Activated naive CD4-positive, alpha-beta T cell treated with anti-CD3 and anti-CD28 coated beads, Interleukin-2, amount 50 U/mL, for 72 hours (primary cell): ENCODE measurements around the gene CDC6. TPM values are rescaled to one million over a fixed set of nuclear protein-coding genes. Genes with fewer than 3 reads are reported as not detected.
A peak's percentile ranks its signal among the peaks of the same experiment; 100 is the strongest.

ENCODE experiments used
- ATAC-seq, 2 donors: fragments of 150-1000 bp; cut with Tn5 transposase; 2 replicates each; pipeline ENCODE4 v1.10.0; 2021; ENCODE audit warnings: mild to moderate bottlenecking in 2 of 2, moderate library complexity in 2 of 2
- DNase-seq, 2 donors: peaks; one replicate each; pipeline ENCODE4 v3.0.0; 2021 to 2022; ENCODE audit warnings: low spot score in 2 of 2
- H3K27ac Mint-ChIP-seq, 2 donors: one replicate each; pipeline ENCODE4 v1.8.0; 2022; ENCODE audit warnings: mild to moderate bottlenecking in 2 of 2, mixed read lengths in 2 of 2
- H3K36me3 Mint-ChIP-seq, 2 donors: one replicate each; pipeline ENCODE4 v1.8.0; 2022; ENCODE audit warnings: mixed read lengths in 2 of 2
- H3K9me3 Mint-ChIP-seq, 2 donors: one replicate each; pipeline ENCODE4 v1.8.0; 2022; ENCODE audit warnings: mixed read lengths in 2 of 2
- total RNA-seq, 2 donors: library from RNA; stranded (reverse); gene quantifications; one replicate each; pipeline ENCODE4 v1.2.3, GENCODE V29; 2022

The CDC6 gene
- total RNA-seq, 2 donors from 2014 or later: 81.8 to 86.7 TPM

GRCh38 chr17:40315206-40315605, 27.5 kb downstream of the CDC6 start:
- Mint-ChIP-seq H3K9me3 (no peaks in the 10 kb centered on the region), H3K27ac (peak overlapping the region in 1 of 2 donors; percentile 15)

GRCh38 chr17:40315678-40316570, 28.2 kb downstream of the CDC6 start:
- DNase-seq (no peak), ATAC-seq (no peak)
- no peak overlapping the region for H3K27ac Mint-ChIP-seq

More at GRCh38 chr17:40315206-40315605, 27.5 kb downstream of the CDC6 start:
- peaks cover 0 to 9% of the 10 kb centered on the region in 2 donors for H3K36me3 Mint-ChIP-seq
- DNase-seq (no peak), ATAC-seq (no peak)

GRCh38 chr17:40316571-40317344, 29.1 kb downstream of the CDC6 start:
- Mint-ChIP-seq H3K36me3 (peaks cover 0 to 9% of the 10 kb centered on the region in 2 donors), H3K9me3 (no peaks in the 10 kb centered on the region), H3K27ac (no peak overlapping the region)
- DNase-seq: no peak
- no peak for ATAC-seq

More at GRCh38 chr17:40315678-40316570, 28.2 kb downstream of the CDC6 start:
- Mint-ChIP-seq H3K9me3 (no peaks in the 10 kb centered on the region), H3K36me3 (peaks cover 0 to 9% of the 10 kb centered on the region in 2 donors)

GRCh38 chr17:40317345-40317873, 29.7 kb downstream of the CDC6 start:
- Mint-ChIP-seq H3K9me3 (no peaks in the 10 kb centered on the region), H3K27ac (peak overlapping the region; percentile 92 to 99), H3K36me3 (peaks cover 0 to 9% of the 10 kb centered on the region in 2 donors)
- DNase-seq (peak in 1 of 2 donors; percentile 56), ATAC-seq (no peak)

GRCh38 chr17:40317880-40318829, 30.5 kb downstream of the CDC6 start:
- ATAC-seq: peak; percentile 60 to 75
- H3K36me3 Mint-ChIP-seq: peaks cover 0 to 9% of the 10 kb centered on the region in 2 donors

GRCh38 chr17:40318830-40319391, 31.2 kb downstream of the CDC6 start:
- peak overlapping the region; percentile 83 to 99 for H3K27ac Mint-ChIP-seq
- no peaks in the 10 kb centered on the region for H3K9me3 Mint-ChIP-seq
- peaks cover 0 to 9% of the 10 kb centered on the region in 2 donors for H3K36me3 Mint-ChIP-seq
- DNase-seq (no peak), ATAC-seq (no peak)

More at GRCh38 chr17:40317880-40318829, 30.5 kb downstream of the CDC6 start:
- DNase-seq: peak; percentile 88 to 94
- peak overlapping the region; percentile 95 to 99 for H3K27ac Mint-ChIP-seq
- H3K9me3 Mint-ChIP-seq: no peaks in the 10 kb centered on the region

- DNase-seq: peak in 1 of 2 donors; percentile 84
- Mint-ChIP-seq H3K9me3 (no peaks in the 10 kb centered on the region), H3K27ac (peak overlapping the region; percentile 87 to 99), H3K36me3 (peaks cover 0 to 9% of the 10 kb centered on the region in 2 donors)
- ATAC-seq: no peak
Measured at GRCh38 chr17:40319651-40320540, 32.2 kb downstream of the CDC6 start.

- no peak for DNase-seq
Measured at GRCh38 chr17:40320756-40321523, 33.3 kb downstream of the CDC6 start.

GRCh38 chr17:40321524-40321929, 33.8 kb downstream of the CDC6 start:
- Mint-ChIP-seq H3K27ac (peak overlapping the region; percentile 99 to 100), H3K36me3 (peaks cover 0 to 9% of the 10 kb centered on the region in 2 donors), H3K9me3 (no peaks in the 10 kb centered on the region)
- ATAC-seq (no peak), DNase-seq (no peak)

More at GRCh38 chr17:40320756-40321523, 33.3 kb downstream of the CDC6 start:
- peak overlapping the region; percentile 87 to 99 for H3K27ac Mint-ChIP-seq
- no peak for ATAC-seq
- H3K36me3 Mint-ChIP-seq: peaks cover 0 to 9% of the 10 kb centered on the region in 2 donors
- no peaks in the 10 kb centered on the region for H3K9me3 Mint-ChIP-seq

GRCh38 chr17:40321961-40322357, 34.3 kb downstream of the CDC6 start:
- ATAC-seq (no peak), DNase-seq (no peak)
- no peaks in the 10 kb centered on the region for H3K9me3 Mint-ChIP-seq
- H3K27ac Mint-ChIP-seq: peak overlapping the region; percentile 99 to 100
- H3K36me3 Mint-ChIP-seq: peaks cover 0 to 9% of the 10 kb centered on the region in 2 donors

GRCh38 chr17:40322358-40323315, 35.0 kb downstream of the CDC6 start:
- ATAC-seq (peak; percentile 55 to 59), DNase-seq (peak; percentile 81 to 92)
- peaks cover 0 to 9% of the 10 kb centered on the region in 2 donors for H3K36me3 Mint-ChIP-seq

GRCh38 chr17:40323391-40324381, 36.0 kb downstream of the CDC6 start:
- H3K36me3 Mint-ChIP-seq: peaks cover 0 to 5% of the 10 kb centered on the region in 2 donors
- ATAC-seq: peak in 1 of 2 donors; percentile 2
- DNase-seq: peak in 1 of 2 donors; percentile 79
- peak overlapping the region; percentile 99 to 100 for H3K27ac Mint-ChIP-seq
- H3K9me3 Mint-ChIP-seq: no peaks in the 10 kb centered on the region

More at GRCh38 chr17:40322358-40323315, 35.0 kb downstream of the CDC6 start:
- Mint-ChIP-seq H3K27ac (peak overlapping the region; percentile 99 to 100), H3K9me3 (no peaks in the 10 kb centered on the region)
